GM12878 (cell line): Measurements from ENCODE around the gene STXBP3. TPM values are rescaled to one million over a fixed set of nuclear protein-coding genes. Genes with fewer than 3 reads are reported as not detected.
A peak's percentile ranks its signal among the peaks of the same experiment; 100 is the strongest.

Experiments used
- ATAC-seq: fragments of 200-7000 bp; cut with Tn5 transposase; 3 replicates; pipeline ENCODE4 v1.9.1; 2020; ENCODE audit warnings: mild to moderate bottlenecking, moderate library complexity
- BruUV-seq: library from RNA; stranded (reverse); fragments of 400-500 nt; replicated peaks from 2 replicates; lab custom pipeline; 2021; lab: Mats Ljungman, UMichigan
- CTCF ChIA-PET: fragments of 300-600 bp; sonication (Branson Sonifier 250); formaldehyde crosslinking; extraction: SDS; loops from one replicate; lab custom pipeline; 2021; ENCODE audit warnings: inconsistent platforms; lab: Yijun Ruan, JAX
- POLR2A ChIA-PET: fragments of 350-600 bp; formaldehyde crosslinking; extraction: SDS; loops from one replicate; lab custom pipeline; 2021; ENCODE audit warnings: inconsistent platforms; lab: Charles Lee
- RAD21 ChIA-PET: fragments of 300-600 bp; sonication (Branson Sonifier 250); formaldehyde crosslinking; loops from one replicate; lab custom pipeline; 2023; ENCODE audit warnings: antibody characterized with exemption; ENCODE audit not compliant: unreplicated experiment; lab: Charles Lee
- SMC1A ChIA-PET: fragments of 300-600 bp; sonication (Branson Sonifier 250); formaldehyde crosslinking; loops from one replicate; lab custom pipeline; 2023; ENCODE audit not compliant: unreplicated experiment, uncharacterized antibody; lab: Charles Lee
- DNase-seq: peaks from one replicate; pipeline ENCODE4 v3.0.0-alpha.2; 2011; ENCODE audit warnings: low read depth, low spot score
- FAIRE-seq: peaks from 3 replicates; lab custom pipeline; 2011; peaks lifted over from hg19 to GRCh38; lab: Jason Lieb, UNC
- H2AFZ ChIP-seq: 2 replicates; pipeline ENCODE4 v1.6.0; 2011; ENCODE audit warnings: low read depth, low read length, control low read depth; ENCODE audit not compliant: control insufficient read depth
- H3K27ac ChIP-seq: 2 replicates; pipeline ENCODE4 v1.5.1; 2011; ENCODE audit warnings: control low read depth; ENCODE audit not compliant: control insufficient read depth, insufficient read depth
- H3K27me3 ChIP-seq, 2 experiments: replicated peaks in 1 of 2; 2 replicates each; pipeline versions ENCODE4 v1.6.0 to v1.6.1; 2011; ENCODE audit warnings: low read length in 1 of 2; ENCODE audit not compliant: control insufficient read depth in 2 of 2, insufficient read depth in 2 of 2
- H3K36me3 ChIP-seq, 2 experiments: 2 replicates each; pipeline ENCODE4 v1.5.1; 2011; ENCODE audit warnings: low read length in 1 of 2; ENCODE audit not compliant: control insufficient read depth in 2 of 2, insufficient read depth in 2 of 2
- H3K4me1 ChIP-seq: 2 replicates; pipeline ENCODE4 v1.6.1; 2011; ENCODE audit warnings: mild to moderate bottlenecking, low read length, moderate library complexity, mixed read lengths; ENCODE audit not compliant: control insufficient read depth, insufficient read depth
- H3K4me2 ChIP-seq: 2 replicates; pipeline ENCODE4 v1.6.0; 2011; ENCODE audit warnings: control low read depth; ENCODE audit not compliant: control insufficient read depth, insufficient read depth
- H3K4me3 ChIP-seq: fragments of 200-600 bp; sonication (generic); 2 replicates; pipeline ENCODE4 v1.5.1; 2016
- H3K79me2 ChIP-seq: 2 replicates; pipeline ENCODE4 v1.6.0; 2011; ENCODE audit warnings: low read length; ENCODE audit not compliant: control insufficient read depth, insufficient read depth
- H3K9ac ChIP-seq: 2 replicates; pipeline ENCODE4 v1.8.0; 2011; ENCODE audit warnings: low read length, control low read depth, mixed read lengths; ENCODE audit not compliant: control insufficient read depth, insufficient read depth
- H3K9me3 ChIP-seq: replicated peaks from 3 replicates; pipeline ENCODE4 v1.5.1; 2011; ENCODE audit warnings: mild to moderate bottlenecking, low read length; ENCODE audit not compliant: control insufficient read depth, insufficient read depth
- H4K20me1 ChIP-seq: 2 replicates; pipeline ENCODE4 v1.6.0; 2011; ENCODE audit not compliant: control insufficient read depth, insufficient read depth
- CREB1 ChIP-seq: IDR thresholded peaks from 2 replicates; pipeline ENCODE4 v1.6.1; 2012; ENCODE audit warnings: low read depth, mild to moderate bottlenecking, inconsistent platforms
- EED ChIP-seq: sonication (generic); IDR thresholded peaks from 2 replicates; pipeline ENCODE4 v1.6.1; 2016; ENCODE audit warnings: antibody characterized with exemption, low read depth
- EZH2 ChIP-seq: IDR thresholded peaks from 2 replicates; pipeline ENCODE4 v1.6.1; 2012; ENCODE audit warnings: low read depth, mild to moderate bottlenecking, control low read depth, inconsistent platforms, low read length, borderline replicate concordance; ENCODE audit not compliant: control insufficient read depth
- IKZF2 ChIP-seq, 2 experiments: fragments of 450-650 bp; IDR thresholded peaks; 2 replicates each; pipeline ENCODE4 v1.6.1; 2017; ENCODE audit warnings: mild to moderate bottlenecking in 2 of 2, moderate library complexity in 2 of 2
- MXI1 ChIP-seq: fragments of 150-350 bp; IDR thresholded peaks from 2 replicates; pipeline ENCODE4 v1.6.1; 2011; ENCODE audit warnings: low read depth, mild to moderate bottlenecking, inconsistent platforms, low read length, improper control_type of control experiment
- NFYB ChIP-seq: IDR thresholded peaks from 2 replicates; pipeline ENCODE4 v1.6.1; 2011; ENCODE audit warnings: low read depth, mild to moderate bottlenecking, low read length, improper control_type of control experiment, moderate library complexity; ENCODE audit not compliant: insufficient read depth
- PAX5 ChIP-seq: IDR thresholded peaks from 2 replicates; pipeline ENCODE4 v1.6.1; 2011; ENCODE audit warnings: low read depth, low read length, borderline replicate concordance
- RUNX3 ChIP-seq: IDR thresholded peaks from 2 replicates; pipeline ENCODE4 v1.6.1; 2012; ENCODE audit warnings: low read length, inconsistent platforms
- SIX5 ChIP-seq: IDR thresholded peaks from 2 replicates; pipeline ENCODE4 v1.6.1; 2011; ENCODE audit warnings: mild to moderate bottlenecking, low read depth, low read length, moderate library complexity; ENCODE audit not compliant: severe bottlenecking
- ZBTB11 ChIP-seq: fragments of 450-650 bp; formaldehyde crosslinking; IDR thresholded peaks from 2 replicates; pipeline ENCODE4 v1.5.0; 2022; ENCODE audit warnings: mild to moderate bottlenecking, missing genetic modification characterization
- WGBS: methylation state at CpG from one replicate; pipeline ENCODE4 v1.1.6; 2016; ENCODE audit warnings: low lambda C conversion rate; ENCODE audit not compliant: insufficient replicate concordance, insufficient coverage; ENCODE audit errors: missing lambda C conversion rate; 5-methylcytosine and 5-hydroxymethylcytosine counted together
- in situ Hi-C: fragments of 300-500 bp; cut with MboI; formaldehyde crosslinking; loops from 9 replicates; pipeline ENCODE4 v1.14.3; 2018; ENCODE audit warnings: mixed read lengths
- intact Hi-C: fragments of 100-400 bp; cut with micrococcal nuclease; formaldehyde crosslinking; loops from one replicate; pipeline ENCODE4 v1.14.2; 2022; ENCODE audit not compliant: unreplicated experiment
- polyA plus RNA-seq, 11 experiments: library from polyadenylated mRNA; depleted of rRNA in 4 of 11; unstranded in 6 of 11; stranded (reverse) in 5 of 11; fragments of >200 nt; fragmentation: Nextera tagmentation in 4 of 11; fragmentation: Illumina TruSeq in 1 of 11; extraction: Ambion mirVana in 4 of 11; extraction: Trizol in 1 of 11; gene quantifications; 1 replicate in 1 of 11; 2 replicates in 10 of 11; pipeline versions ENCODE4 v1.2.1 to v1.2.3, GENCODE V29; 2011 to 2016; ENCODE audit warnings: inconsistent platforms in 2 of 11, missing spikeins in 2 of 11, low read depth in 1 of 11
- total RNA-seq, 4 experiments: library from RNA; depleted of rRNA in 3 of 4; stranded (reverse); fragments of >200 nt in 3 of 4; fragmentation: Illumina TruSeq in 1 of 4; extraction: Trizol in 1 of 4; gene quantifications; 2 replicates each; pipeline versions ENCODE4 v1.2.1 to v1.2.3, GENCODE V29; 2013 to 2021
- TF ChIP-seq, protein P1 (sequence below): fragments of 450-650 bp; IDR thresholded peaks from 2 replicates; pipeline ENCODE4 v1.6.1; 2017; ENCODE audit warnings: borderline replicate concordance

The STXBP3 gene
- total and polyA plus RNA-seq, 10 of the 15 experiments (the other 5 are each of a cell fraction or from before 2014, with no cell fraction given): 19.6 to 35.1 (median 27.3) TPM

GRCh38 chr1:108747171-108747850, 837 bp downstream of the STXBP3 start:
- 2% methylated on average over 15 of the region's 15 CpGs for WGBS
- peak; percentile 13 for DNase-seq
- no peaks in the 10 kb centered on the region for H3K4me1 ChIP-seq
- ChIA-PET CTCF (interaction anchor here (1.6 kb wide), 1 partner anchor 54 kb away, joined by 4 read pairs; no protein-coding TSS in a partner anchor), POLR2A (no interaction called here), SMC1A (no interaction called here), RAD21 (interaction anchor here (1.5 kb wide), 1 partner anchor 54 kb away, joined by 4 read pairs; no protein-coding TSS in a partner anchor)
- intact Hi-C loops: loop anchor here (2.0 kb wide), 1 partner anchor 55 kb away; the partner anchor contains the start of gene PRPF38B
- TSS peak; percentile 72 for BruUV-seq
- peak overlapping the region; percentile 45 for H3K4me2 ChIP-seq
- no peaks in the 10 kb centered on the region for H3K36me3 ChIP-seq
- peak overlapping the region; percentile 87 for H3K27ac ChIP-seq
- H4K20me1 ChIP-seq: no peaks in the 10 kb centered on the region
- peaks cover 11% of the 10 kb centered on the region for H3K79me2 ChIP-seq
- H3K27me3 ChIP-seq: no peaks in the 10 kb centered on the region
- peak overlapping the region; percentile 93 for H2AFZ ChIP-seq
- ATAC-seq: peak; percentile 58
- in situ Hi-C loops: no loop called here
- TF ChIP-seq ZBTB11 (CRISPR knock-in tag) (no peak), EED (0 out of 2 replicates have a peak, but pooled peaks have one; percentile 10), IKZF2 (IDR thresholded peaks at IDR 0.05) (peak; percentile 12 to 15; a peak in 2 of 4 replicates), MXI1 (no peak; the same call in 1 of the 2 replicates), NFYB (0 out of 2 replicates have a peak, but pooled peaks have one; percentile 43), EZH2 (no peak), PAX5 (no peak), CREB1 (peak; percentile 31; the same call in 1 of the 2 replicates), SIX5 (no peak), RUNX3 (peak; percentile 44; the same call in 1 of the 2 replicates)
- TF ChIP-seq, protein P1, sequence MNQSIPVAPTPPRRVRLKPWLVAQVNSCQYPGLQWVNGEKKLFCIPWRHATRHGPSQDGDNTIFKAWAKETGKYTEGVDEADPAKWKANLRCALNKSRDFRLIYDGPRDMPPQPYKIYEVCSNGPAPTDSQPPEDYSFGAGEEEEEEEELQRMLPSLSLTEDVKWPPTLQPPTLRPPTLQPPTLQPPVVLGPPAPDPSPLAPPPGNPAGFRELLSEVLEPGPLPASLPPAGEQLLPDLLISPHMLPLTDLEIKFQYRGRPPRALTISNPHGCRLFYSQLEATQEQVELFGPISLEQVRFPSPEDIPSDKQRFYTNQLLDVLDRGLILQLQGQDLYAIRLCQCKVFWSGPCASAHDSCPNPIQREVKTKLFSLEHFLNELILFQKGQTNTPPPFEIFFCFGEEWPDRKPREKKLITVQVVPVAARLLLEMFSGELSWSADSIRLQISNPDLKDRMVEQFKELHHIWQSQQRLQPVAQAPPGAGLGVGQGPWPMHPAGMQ: no peak
- peak; percentile 7 for FAIRE-seq
- H3K9ac ChIP-seq: peak overlapping the region; percentile 82
- H3K4me3 ChIP-seq: peak overlapping the region; percentile 94
- no peaks in the 10 kb centered on the region for H3K9me3 ChIP-seq
